Smooth muscle cell (in vitro differentiated cells): ENCODE results near the gene TAS1R1. TPM values are rescaled to one million over a fixed set of nuclear protein-coding genes. Genes with fewer than 3 reads are reported as not detected.
A peak's percentile ranks its signal among the peaks of the same experiment; 100 is the strongest.

Experiments used
- DNase-seq: peaks from one replicate; lab custom pipeline; 2025; ENCODE audit not compliant: unreplicated experiment; lab: John Stamatoyannopoulos, UW
- H2AFZ ChIP-seq: fragments of 200-600 bp; sonication (generic); 2 replicates; pipeline ENCODE4 v1.6.0; 2016; ENCODE audit warnings: antibody characterized with exemption, low read depth, mild to moderate bottlenecking
- H3F3A ChIP-seq: fragments of 200-600 bp; sonication (generic); 2 replicates; pipeline ENCODE4 v1.6.0; 2017; ENCODE audit warnings: antibody characterized with exemption, low read depth
- H3K27ac ChIP-seq: fragments of 200-600 bp; sonication (generic); 2 replicates; pipeline ENCODE4 v1.5.1; 2016; ENCODE audit warnings: low read depth, mild to moderate bottlenecking
- H3K27me3 ChIP-seq: fragments of 200-600 bp; sonication (generic); 2 replicates; pipeline ENCODE4 v1.6.1; 2016; ENCODE audit warnings: low read depth, mild to moderate bottlenecking
- H3K36me3 ChIP-seq: fragments of 200-600 bp; sonication (generic); 2 replicates; pipeline ENCODE4 v1.5.1; 2016; ENCODE audit warnings: low read depth
- H3K4me1 ChIP-seq: fragments of 200-600 bp; sonication (generic); 2 replicates; pipeline ENCODE4 v1.5.1; 2016; ENCODE audit warnings: low read depth
- H3K4me2 ChIP-seq: fragments of 200-600 bp; sonication (generic); 2 replicates; pipeline ENCODE4 v1.6.0; 2016; ENCODE audit warnings: mild to moderate bottlenecking
- H3K4me3 ChIP-seq: fragments of 200-600 bp; sonication (generic); 2 replicates; pipeline ENCODE4 v1.5.1; 2016; ENCODE audit warnings: mild to moderate bottlenecking
- H3K79me2 ChIP-seq: fragments of 200-600 bp; sonication (generic); 2 replicates; pipeline ENCODE4 v1.6.0; 2016; ENCODE audit warnings: low read depth, mild to moderate bottlenecking
- H3K9ac ChIP-seq: fragments of 200-600 bp; sonication (generic); 2 replicates; pipeline ENCODE4 v1.6.0; 2016; ENCODE audit warnings: low read depth
- H3K9me3 ChIP-seq: fragments of 200-600 bp; sonication (generic); replicated peaks from 2 replicates; pipeline ENCODE4 v1.5.1; 2016; ENCODE audit warnings: low read depth
- H4K20me1 ChIP-seq: fragments of 200-600 bp; sonication (generic); 2 replicates; pipeline ENCODE4 v1.6.0; 2016; ENCODE audit warnings: low read depth
- WGBS: methylation state at CpG from one replicate; pipeline ENCODE4 v1.1.7; 2016; ENCODE audit warnings: low lambda C conversion rate; 5-methylcytosine and 5-hydroxymethylcytosine counted together
- polyA plus RNA-seq: library from polyadenylated mRNA; unstranded; fragments of >200 nt; fragmentation: Nextera tagmentation; extraction: Ambion mirVana; gene quantifications from 2 replicates; pipeline ENCODE4 v1.2.1, GENCODE V29; 2016
- total RNA-seq: library from RNA; depleted of rRNA; stranded (reverse); fragments of >200 nt; gene quantifications from 2 replicates; pipeline ENCODE4 v1.2.3, GENCODE V29; 2014
- TF ChIP-seq, protein P1 (sequence below): fragments of 200-600 bp; sonication (generic); IDR thresholded peaks from 2 replicates; pipeline ENCODE4 v1.5.1; 2017; ENCODE audit warnings: borderline replicate concordance, mild to moderate bottlenecking, antibody characterized with exemption; ENCODE audit not compliant: insufficient read depth, poor library complexity, severe bottlenecking

TAS1R1 gene
- total and polyA plus RNA-seq, 2 experiments from 2014 or later, result 0.27 TPM; not detected in 1

DNA sequence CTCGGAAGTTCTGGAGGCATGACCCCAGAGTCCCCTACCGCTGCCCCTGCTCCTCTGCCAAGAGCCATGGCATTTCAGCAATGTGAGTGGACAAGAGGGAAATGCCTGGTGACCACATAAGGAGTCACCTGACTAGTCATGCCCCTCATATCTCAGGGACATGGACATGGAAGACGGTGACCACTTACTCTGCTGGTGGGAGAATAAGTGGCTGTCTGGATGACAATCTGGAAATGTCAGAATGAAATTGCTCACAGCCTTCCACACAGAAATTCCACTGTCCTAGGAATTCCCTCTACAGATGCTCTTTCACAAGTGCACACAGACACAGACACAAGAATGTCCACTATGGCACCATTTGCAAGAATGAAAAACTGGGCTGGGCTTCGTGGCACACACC, 39.3 kb upstream of the TAS1R1 start:
- Histone ChIP-seq H3K36me3 (no peaks in the 10 kb centered on the region), H3K27ac (no peak overlapping the region), H3K4me3 (no peak overlapping the region), H3K9ac (no peak overlapping the region), H3K79me2 (no peaks in the 10 kb centered on the region), H4K20me1 (no peaks in the 10 kb centered on the region), H3K4me1 (peaks cover 13% of the 10 kb centered on the region), H3K9me3 (no peaks in the 10 kb centered on the region), H2AFZ (no peak overlapping the region), H3K27me3 (no peaks in the 10 kb centered on the region), H3F3A (peaks cover 3% of the 10 kb centered on the region), H3K4me2 (no peak overlapping the region)
- WGBS, result 66% methylated on average over 4 of the region's 4 CpGs
- DNase-seq, result no peak
- TF ChIP-seq, protein P1, sequence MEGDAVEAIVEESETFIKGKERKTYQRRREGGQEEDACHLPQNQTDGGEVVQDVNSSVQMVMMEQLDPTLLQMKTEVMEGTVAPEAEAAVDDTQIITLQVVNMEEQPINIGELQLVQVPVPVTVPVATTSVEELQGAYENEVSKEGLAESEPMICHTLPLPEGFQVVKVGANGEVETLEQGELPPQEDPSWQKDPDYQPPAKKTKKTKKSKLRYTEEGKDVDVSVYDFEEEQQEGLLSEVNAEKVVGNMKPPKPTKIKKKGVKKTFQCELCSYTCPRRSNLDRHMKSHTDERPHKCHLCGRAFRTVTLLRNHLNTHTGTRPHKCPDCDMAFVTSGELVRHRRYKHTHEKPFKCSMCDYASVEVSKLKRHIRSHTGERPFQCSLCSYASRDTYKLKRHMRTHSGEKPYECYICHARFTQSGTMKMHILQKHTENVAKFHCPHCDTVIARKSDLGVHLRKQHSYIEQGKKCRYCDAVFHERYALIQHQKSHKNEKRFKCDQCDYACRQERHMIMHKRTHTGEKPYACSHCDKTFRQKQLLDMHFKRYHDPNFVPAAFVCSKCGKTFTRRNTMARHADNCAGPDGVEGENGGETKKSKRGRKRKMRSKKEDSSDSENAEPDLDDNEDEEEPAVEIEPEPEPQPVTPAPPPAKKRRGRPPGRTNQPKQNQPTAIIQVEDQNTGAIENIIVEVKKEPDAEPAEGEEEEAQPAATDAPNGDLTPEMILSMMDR, result no peak

DNA sequence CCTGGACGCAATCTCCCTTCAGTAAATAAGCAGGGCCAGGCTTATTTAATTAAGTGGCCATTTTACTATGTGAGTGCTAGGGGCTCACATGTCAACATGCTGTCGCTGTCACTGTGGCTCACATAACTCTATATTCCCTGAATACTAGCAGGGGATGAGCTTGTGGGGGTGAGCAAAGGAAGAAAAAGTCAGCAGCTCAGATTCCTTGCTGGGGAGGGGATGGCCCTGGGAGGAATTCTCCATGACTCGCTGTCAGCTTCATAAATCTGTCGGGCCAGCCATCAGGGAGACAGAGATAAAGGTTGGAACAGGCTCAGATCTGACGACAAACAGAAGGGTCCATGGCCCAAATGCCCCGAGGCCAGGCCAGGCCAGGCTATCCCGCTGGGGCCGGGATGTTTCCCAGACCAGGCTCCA, 37.7 kb upstream of the TAS1R1 start:
- Histone ChIP-seq H3K4me2 (no peak overlapping the region), H3K27me3 (no peaks in the 10 kb centered on the region), H2AFZ (no peak overlapping the region), H3K36me3 (no peaks in the 10 kb centered on the region), H3K4me3 (no peak overlapping the region), H3K9ac (no peak overlapping the region), H3K27ac (no peak overlapping the region), H3K9me3 (no peaks in the 10 kb centered on the region), H4K20me1 (no peaks in the 10 kb centered on the region), H3F3A (peaks cover 3% of the 10 kb centered on the region), H3K79me2 (no peaks in the 10 kb centered on the region), H3K4me1 (peaks cover 13% of the 10 kb centered on the region)
- DNase-seq, result no peak
- TF ChIP-seq, protein P1, result no peak
- WGBS, result 21% methylated on average over 8 of the region's 8 CpGs

DNA sequence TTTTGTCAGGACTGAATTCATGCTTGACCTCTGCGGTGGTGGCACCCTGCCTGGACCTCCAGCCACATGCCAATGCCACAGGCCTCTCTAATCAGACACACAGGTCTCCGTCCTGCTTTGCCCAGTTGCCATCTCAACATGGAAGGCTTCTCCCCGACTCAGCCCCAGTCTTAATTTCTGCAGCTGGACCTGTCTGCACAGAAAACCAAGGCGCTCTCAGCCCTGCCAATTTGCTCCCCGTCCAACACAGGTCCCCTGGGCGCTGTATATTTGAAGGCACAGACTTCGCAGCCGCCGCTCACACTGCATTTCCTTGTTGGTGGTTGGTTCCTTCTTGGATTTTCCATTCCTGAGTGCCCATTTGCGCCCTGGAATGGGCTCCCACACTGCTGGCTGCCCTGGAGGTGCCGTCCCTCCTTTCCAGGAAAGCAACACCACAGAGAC, 35.6 kb upstream of the TAS1R1 start:
- Histone ChIP-seq H3K4me3 (no peak overlapping the region), H3K79me2 (no peaks in the 10 kb centered on the region), H3K9ac (no peak overlapping the region), H3F3A (peaks cover 3% of the 10 kb centered on the region), H3K4me2 (peak overlapping the region; percentile 70), H2AFZ (no peak overlapping the region), H3K4me1 (peaks cover 13% of the 10 kb centered on the region), H3K9me3 (no peaks in the 10 kb centered on the region), H4K20me1 (no peaks in the 10 kb centered on the region), H3K36me3 (no peaks in the 10 kb centered on the region), H3K27ac (no peak overlapping the region), H3K27me3 (no peaks in the 10 kb centered on the region)
- no peak for DNase-seq
- 79% methylated on average over 11 of the region's 11 CpGs for WGBS
- TF ChIP-seq, protein P1, result no peak

DNA sequence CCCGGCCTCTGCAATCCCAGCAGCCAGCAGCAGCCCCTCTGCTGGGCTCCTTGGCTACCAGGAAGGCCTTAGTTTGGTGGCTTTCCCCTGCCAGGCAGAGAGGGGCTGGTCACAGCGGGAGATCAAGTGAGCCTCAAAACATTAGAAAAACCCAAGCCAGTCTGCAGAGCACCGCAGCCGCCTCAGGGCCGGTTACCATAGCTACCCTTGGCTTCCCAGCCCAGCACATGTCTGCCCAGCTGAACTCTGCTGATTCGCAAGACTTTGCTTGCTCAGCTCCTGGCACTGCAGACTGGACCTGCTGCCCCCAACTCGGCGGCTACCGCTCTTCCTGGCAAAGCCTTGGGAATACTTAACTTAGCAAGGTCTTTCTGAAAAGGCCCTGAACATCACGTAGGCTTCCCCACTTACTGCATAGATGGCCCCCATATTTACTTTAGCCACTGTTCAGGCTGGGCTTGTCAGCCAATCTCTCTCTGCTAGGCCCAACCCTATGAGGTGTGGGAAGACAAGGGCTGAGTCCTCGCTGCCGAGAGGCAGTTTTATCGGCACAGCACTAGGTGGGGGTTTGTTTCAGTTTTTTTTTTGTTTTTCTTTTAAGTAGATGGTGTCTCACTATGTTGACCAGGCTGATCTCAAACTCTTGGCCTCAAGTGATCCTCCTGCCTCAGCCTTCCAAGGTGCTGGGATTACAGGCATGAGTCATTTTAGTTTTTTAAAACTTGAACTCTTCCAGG, 35.0 kb upstream of the TAS1R1 start:
- Histone ChIP-seq H3K4me2 (peak overlapping the region; percentile 70), H3F3A (peaks cover 3% of the 10 kb centered on the region), H3K79me2 (no peaks in the 10 kb centered on the region), H2AFZ (no peak overlapping the region), H3K4me1 (peaks cover 13% of the 10 kb centered on the region), H3K9ac (no peak overlapping the region), H3K9me3 (no peaks in the 10 kb centered on the region), H3K27me3 (no peaks in the 10 kb centered on the region), H3K4me3 (no peak overlapping the region), H3K36me3 (no peaks in the 10 kb centered on the region), H4K20me1 (no peaks in the 10 kb centered on the region), H3K27ac (peak overlapping the region; percentile 54)
- DNase-seq, result no peak
- TF ChIP-seq, protein P1, result no peak
- 16% methylated on average over 13 of the region's 13 CpGs for WGBS
